ENCODE measurements around the gene SERPINA3. TPM values are rescaled to one million over a fixed set of nuclear protein-coding genes. Genes with fewer than 3 reads are reported as not detected.

SERPINA3 gene
- total and polyA plus RNA-seq, 8 donors, result 1.1 to 198 (median 1.4) TPM

GRCh38 chr14:94670692-94671285 is 58.6 kb downstream of the SERPINA3 start:
- Histone ChIP-seq H3K9me3 (no peaks in the 10 kb centered on the region), H3K4me1 (no peaks in the 10 kb centered on the region), H3K36me3 (no peaks in the 10 kb centered on the region), H3K27ac (no peak overlapping the region), H3K27me3 (no peaks in the 10 kb centered on the region), H3K4me3 (no peak overlapping the region)
- no peak for ATAC-seq
- peak in 1 of 4 donors; percentile 17 for DNase-seq
- intact Hi-C loops (cut with DNase I), result no loop called here
- TF ChIP-seq CTCF (IDR thresholded peaks at IDR 0.05), result no peak

GRCh38 chr14:94671870-94672444 is 59.8 kb downstream of the SERPINA3 start:
- TF ChIP-seq CTCF (IDR thresholded peaks at IDR 0.05), result no peak
- peak in 1 of 4 donors; percentile 16 for DNase-seq
- Histone ChIP-seq H3K9me3 (no peaks in the 10 kb centered on the region), H3K4me1 (no peaks in the 10 kb centered on the region), H3K4me3 (no peak overlapping the region), H3K27me3 (no peaks in the 10 kb centered on the region), H3K27ac (no peak overlapping the region), H3K36me3 (no peaks in the 10 kb centered on the region)
- no peak for ATAC-seq
- intact Hi-C loops (cut with DNase I), result no loop called here

GRCh38 chr14:94673071-94673470 is 60.9 kb downstream of the SERPINA3 start:
- H3K36me3 ChIP-seq, result no peaks in the 10 kb centered on the region
- DNase-seq (peak in 1 of 4 donors; percentile 2), ATAC-seq (no peak)
- no peak overlapping the region for H3K27ac ChIP-seq
- H3K4me3 ChIP-seq, result no peak overlapping the region
- TF ChIP-seq CTCF (IDR thresholded peaks at IDR 0.05), result no peak
- peaks cover 0 to 11% of the 10 kb centered on the region in 2 donors for H3K27me3 ChIP-seq
- H3K9me3 ChIP-seq, result no peaks in the 10 kb centered on the region
- intact Hi-C loops (cut with DNase I), result no loop called here
- H3K4me1 ChIP-seq, result no peaks in the 10 kb centered on the region

Other genes starting within 250 kb of the SERPINA3 start
- gene SERPINA2, start 245.7 kb upstream of the SERPINA3 start, total RNA-seq, result not detected
- not detected for gene SERPINA2, start 245.7 kb upstream of the SERPINA3 start, polyA plus RNA-seq (ENCODE audit: insufficient read length in 6 of 6)
- gene SERPINA1, start 223.8 kb upstream of the SERPINA3 start, total RNA-seq, result 1,000 to 10,000 TPM; 1,065 to 1,514 TPM
- gene SERPINA1, start 223.8 kb upstream of the SERPINA3 start, polyA plus RNA-seq (ENCODE audit: insufficient read length in 6 of 6), result 10 to 100 TPM in 2 of 6 donors, 1 to 10 TPM in 4; 5.1 to 18.5 (median 5.5) TPM
- not detected for gene SERPINA11, start 159.6 kb upstream of the SERPINA3 start, total RNA-seq
- under 1 TPM in 2 of 6 donors, not detected in 4; 0.14 TPM for gene SERPINA11, start 159.6 kb upstream of the SERPINA3 start, polyA plus RNA-seq (ENCODE audit: insufficient read length in 6 of 6)
- not detected for gene SERPINA9, start 136.2 kb upstream of the SERPINA3 start, total RNA-seq
- not detected for gene SERPINA9, start 136.2 kb upstream of the SERPINA3 start, polyA plus RNA-seq (ENCODE audit: insufficient read length in 6 of 6)
- gene SERPINA12, start 102.9 kb upstream of the SERPINA3 start, total RNA-seq, result not detected
- gene SERPINA12, start 102.9 kb upstream of the SERPINA3 start, polyA plus RNA-seq (ENCODE audit: insufficient read length in 6 of 6), result not detected
- gene SERPINA4, start 50.9 kb upstream of the SERPINA3 start, total RNA-seq, result not detected
- gene SERPINA4, start 50.9 kb upstream of the SERPINA3 start, polyA plus RNA-seq (ENCODE audit: insufficient read length in 6 of 6), result 1 to 10 TPM; 1.0 to 2.7 (median 1.3) TPM
- gene SERPINA5, start 31.0 kb upstream of the SERPINA3 start, total RNA-seq, result 1 to 10 TPM; 1.1 to 3.2 TPM
- under 1 TPM; 0.26 to 0.84 (median 0.53) TPM for gene SERPINA5, start 31.0 kb upstream of the SERPINA3 start, polyA plus RNA-seq (ENCODE audit: insufficient read length in 6 of 6)
- not detected for gene GSC, start 157.7 kb downstream of the SERPINA3 start, total RNA-seq
- gene GSC, start 157.7 kb downstream of the SERPINA3 start, polyA plus RNA-seq (ENCODE audit: insufficient read length in 6 of 6), result not detected